ENCODE measurements around the gene SLC35B2. TPM values are rescaled to one million over a fixed set of nuclear protein-coding genes. Genes with fewer than 3 reads are reported as not detected.

SLC35B2 gene
- total and polyA plus RNA-seq, 10 of the 15 experiments (the other 5 are each of a cell fraction or from before 2014, with no cell fraction given): 11.3 to 45.4 (median 33.8) TPM

GRCh38 chr6:44265007-44265721 lies 7.8 kb upstream of the SLC35B2 start, which contains the start of gene NFKBIE (continued):
- TF ChIP-seq ZNF592 (IDR thresholded peaks at IDR 0.05) (0 out of 2 replicates have a peak, but pooled peaks have one; percentile 37), MYB (IDR thresholded peaks at IDR 0.05; ENCODE audit: borderline replicate concordance, low read depth, low read length) (no peak), DPF2 (IDR thresholded peaks at IDR 0.05) (peak; percentile 89), EZH2 (IDR thresholded peaks at IDR 0.05; ENCODE audit: borderline replicate concordance, control insufficient read depth, low read depth, low read length) (no peak), MEF2B (IDR thresholded peaks at IDR 0.05; ENCODE audit: partially characterized antibody, poor library complexity, severe bottlenecking) (peak; percentile 10), ZBED1 (IDR thresholded peaks at IDR 0.05; ENCODE audit: borderline replicate concordance) (no peak), ZBTB33 (IDR thresholded peaks at IDR 0.05) (no peak), MYC (IDR thresholded peaks at IDR 0.05; ENCODE audit: insufficient read depth, insufficient read length, insufficient replicate concordance, low read length, severe bottlenecking) (no peak), ZNF687 (IDR thresholded peaks at IDR 0.05) (peak; percentile 58), NFXL1 (IDR thresholded peaks at IDR 0.05; ENCODE audit: borderline replicate concordance) (no peak), CHD2 (IDR thresholded peaks at IDR 0.05; ENCODE audit: borderline replicate concordance, low read depth, low read length) (no peak), CHD4 (IDR thresholded peaks at IDR 0.05) (no peak), ZZZ3 (IDR thresholded peaks at IDR 0.05; ENCODE audit: control insufficient read depth, insufficient read length, low read depth) (no peak), SMAD1 (IDR thresholded peaks at IDR 0.05; ENCODE audit: low read depth, partially characterized antibody) (no peak), FOS (IDR thresholded peaks at IDR 0.05; ENCODE audit: borderline replicate concordance, extremely low read depth, insufficient read length) (no peak), MTA2 (IDR thresholded peaks at IDR 0.05; ENCODE audit: low read depth) (no peak), SP1 (IDR thresholded peaks at IDR 0.05; ENCODE audit: low read depth, low read length) (peak; percentile 32), IRF4 (IDR thresholded peaks at IDR 0.05; ENCODE audit: low read depth, low read length) (no peak)

Measured in GM12878 (cell line).